ENCODE measurements around the gene IL25. TPM values are rescaled to one million over a fixed set of nuclear protein-coding genes. Genes with fewer than 3 reads are reported as not detected.

The IL25 gene
- total RNA-seq, 1 donor from 2014 or later = not detected

- Mint-ChIP-seq H3K36me3 (ENCODE audit: low read depth) (no peaks in the 10 kb centered on the region), H3K4me1 (no peaks in the 10 kb centered on the region), H3K27ac (no peak overlapping the region), H3K27me3 (peaks cover 20% of the 10 kb centered on the region), H3K4me3 (no peak overlapping the region), H3K9me3 (no peaks in the 10 kb centered on the region)
- ChIA-PET POLR2A (interaction anchor here (0.5 to 1.4 kb wide), 2 partner anchors 284 to 288 kb away, joined by 3 to 5 read pairs; partner anchors contain the start of genes ACIN1 and C14orf119), CTCF (interaction anchor here (0.6 to 2.9 kb wide), 31 partner anchors 10 to 406 kb away, joined by 3 to 24 read pairs (median 4); no protein-coding TSS in a partner anchor)
- peak; percentile 87 for ATAC-seq (ENCODE audit: low read depth)
- TF ChIP-seq, protein P1, sequence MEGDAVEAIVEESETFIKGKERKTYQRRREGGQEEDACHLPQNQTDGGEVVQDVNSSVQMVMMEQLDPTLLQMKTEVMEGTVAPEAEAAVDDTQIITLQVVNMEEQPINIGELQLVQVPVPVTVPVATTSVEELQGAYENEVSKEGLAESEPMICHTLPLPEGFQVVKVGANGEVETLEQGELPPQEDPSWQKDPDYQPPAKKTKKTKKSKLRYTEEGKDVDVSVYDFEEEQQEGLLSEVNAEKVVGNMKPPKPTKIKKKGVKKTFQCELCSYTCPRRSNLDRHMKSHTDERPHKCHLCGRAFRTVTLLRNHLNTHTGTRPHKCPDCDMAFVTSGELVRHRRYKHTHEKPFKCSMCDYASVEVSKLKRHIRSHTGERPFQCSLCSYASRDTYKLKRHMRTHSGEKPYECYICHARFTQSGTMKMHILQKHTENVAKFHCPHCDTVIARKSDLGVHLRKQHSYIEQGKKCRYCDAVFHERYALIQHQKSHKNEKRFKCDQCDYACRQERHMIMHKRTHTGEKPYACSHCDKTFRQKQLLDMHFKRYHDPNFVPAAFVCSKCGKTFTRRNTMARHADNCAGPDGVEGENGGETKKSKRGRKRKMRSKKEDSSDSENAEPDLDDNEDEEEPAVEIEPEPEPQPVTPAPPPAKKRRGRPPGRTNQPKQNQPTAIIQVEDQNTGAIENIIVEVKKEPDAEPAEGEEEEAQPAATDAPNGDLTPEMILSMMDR (IDR thresholded peaks at IDR 0.05) = peak; percentile 81
- peak; percentile 56 for DNase-seq
- intact Hi-C loops (cut with micrococcal nuclease) = loop anchor here (1.0 to 2.0 kb wide), 5 partner anchors 51 to 406 kb away; no protein-coding TSS in a partner anchor
Observed at GRCh38 chr14:23379366-23380196, 7.0 kb downstream of the IL25 start.

- ChIA-PET CTCF (interaction anchor here (0.7 to 2.9 kb wide), 28 partner anchors 9 to 407 kb away, joined by 3 to 24 read pairs (median 4); no protein-coding TSS in a partner anchor), POLR2A (interaction anchor here (0.5 to 1.4 kb wide), 2 partner anchors 260 to 285 kb away, joined by 3 read pairs; partner anchors contain the start of genes ACIN1 and C14orf119)
- Mint-ChIP-seq H3K4me1 (no peaks in the 10 kb centered on the region), H3K27ac (no peak overlapping the region), H3K27me3 (peaks cover 20% of the 10 kb centered on the region), H3K36me3 (ENCODE audit: low read depth) (no peaks in the 10 kb centered on the region), H3K4me3 (no peak overlapping the region), H3K9me3 (no peaks in the 10 kb centered on the region)
- TF ChIP-seq, protein P1 (IDR thresholded peaks at IDR 0.05) = no peak
- intact Hi-C loops (cut with micrococcal nuclease) = loop anchor here (1.0 to 2.0 kb wide), 5 partner anchors 52 to 407 kb away; no protein-coding TSS in a partner anchor
- ATAC-seq (ENCODE audit: low read depth) (no peak), DNase-seq (no peak)
Observed at GRCh38 chr14:23380197-23380914, 7.7 kb downstream of the IL25 start.

GRCh38 chr14:23380976-23381375 is 8.4 kb downstream of the IL25 start:
- Mint-ChIP-seq H3K4me3 (no peak overlapping the region), H3K4me1 (no peaks in the 10 kb centered on the region), H3K27me3 (peaks cover 20% of the 10 kb centered on the region), H3K27ac (no peak overlapping the region), H3K36me3 (ENCODE audit: low read depth) (no peaks in the 10 kb centered on the region), H3K9me3 (no peaks in the 10 kb centered on the region)
- intact Hi-C loops (cut with micrococcal nuclease) = loop anchor here (1.0 to 2.0 kb wide), 5 partner anchors 53 to 408 kb away; no protein-coding TSS in a partner anchor
- no peak for DNase-seq
- TF ChIP-seq, protein P1 (IDR thresholded peaks at IDR 0.05) = no peak
- ATAC-seq (ENCODE audit: low read depth) = no peak
- POLR2A ChIA-PET = no interaction called here
- CTCF ChIA-PET = interaction anchor here (1.0 to 2.9 kb wide), 16 partner anchors 8 to 407 kb away, joined by 3 to 24 read pairs (median 5); no protein-coding TSS in a partner anchor

DNA sequence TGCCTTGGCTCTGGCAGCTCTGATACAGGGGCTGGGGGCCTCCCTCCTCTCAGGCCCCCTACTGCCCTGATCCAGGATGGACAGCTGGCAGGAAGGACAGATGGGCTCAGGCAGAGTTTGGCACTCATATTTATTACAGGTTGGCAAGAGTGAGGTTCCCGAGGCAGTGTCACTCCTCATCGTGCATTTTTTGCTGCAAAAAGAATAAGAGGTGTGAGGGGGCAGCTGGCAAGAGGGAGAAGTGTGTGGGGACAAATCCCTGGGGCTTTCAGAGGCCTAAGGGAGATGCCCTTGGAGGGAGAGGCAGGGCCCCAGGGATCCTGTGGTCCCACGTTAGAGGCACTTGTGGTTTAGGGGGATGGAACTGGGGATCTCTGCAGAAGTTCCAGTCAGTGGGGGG is 9.3 kb downstream of the IL25 start:
- Mint-ChIP-seq H3K27ac (no peak overlapping the region), H3K27me3 (peaks cover 20% of the 10 kb centered on the region), H3K4me1 (no peaks in the 10 kb centered on the region), H3K4me3 (no peak overlapping the region), H3K9me3 (no peaks in the 10 kb centered on the region), H3K36me3 (ENCODE audit: low read depth) (no peaks in the 10 kb centered on the region)
- CTCF ChIA-PET = no interaction called here
- POLR2A ChIA-PET = no interaction called here
- TF ChIP-seq, protein P1 (IDR thresholded peaks at IDR 0.05) = no peak
- ATAC-seq (ENCODE audit: low read depth) (no peak), DNase-seq (no peak)
- intact Hi-C loops (cut with micrococcal nuclease) = loop anchor here (2.0 kb wide), 1 partner anchor 313 kb away; no protein-coding TSS in a partner anchor

Measured in activated B cell treated with CpG ODN at 0.5 μM for 24 hours (primary cell).